H9 (cell line): ENCODE data around the gene SLC6A15. TPM values are rescaled to one million over a fixed set of nuclear protein-coding genes. Genes with fewer than 3 reads are reported as not detected.

ENCODE experiments used
- DNase-seq: peaks from one replicate; pipeline ENCODE4 v3.0.0-alpha.2; 2017
- H2AFZ ChIP-seq: one replicate; pipeline ENCODE4 v1.6.1; 2013; ENCODE audit warnings: mild to moderate bottlenecking, low read length, control low read depth, moderate library complexity
- H2AK5ac ChIP-seq: 2 replicates; pipeline ENCODE4 v1.6.1; 2013; ENCODE audit warnings: low read length, control low read depth, mixed read lengths; ENCODE audit not compliant: insufficient read length
- H2BK120ac ChIP-seq: one replicate; pipeline ENCODE4 v1.6.1; 2013; ENCODE audit warnings: low read depth, mild to moderate bottlenecking, low read length, control low read depth, inconsistent platforms; ENCODE audit not compliant: poor library complexity, severe bottlenecking
- H2BK12ac ChIP-seq: 2 replicates; pipeline ENCODE4 v1.6.1; 2013; ENCODE audit warnings: low read length, control low read depth, mixed read lengths, low read depth; ENCODE audit not compliant: insufficient read length
- H2BK15ac ChIP-seq: 2 replicates; pipeline ENCODE4 v1.6.1; 2013; ENCODE audit warnings: low read depth, low read length, control low read depth
- H2BK20ac ChIP-seq: one replicate; pipeline ENCODE4 v1.6.1; 2013; ENCODE audit warnings: low read depth, mild to moderate bottlenecking, low read length, control low read depth, inconsistent platforms; ENCODE audit not compliant: poor library complexity, severe bottlenecking
- H2BK5ac ChIP-seq: 2 replicates; pipeline ENCODE4 v1.6.1; 2013; ENCODE audit warnings: low read length, control low read depth, mixed read lengths; ENCODE audit not compliant: insufficient read length
- H3K14ac ChIP-seq: 2 replicates; pipeline ENCODE4 v1.6.1; 2013; ENCODE audit warnings: low read length, control low read depth; ENCODE audit not compliant: insufficient read depth
- H3K18ac ChIP-seq: 2 replicates; pipeline ENCODE4 v1.6.1; 2013; ENCODE audit warnings: low read depth, mild to moderate bottlenecking, mixed read lengths, low read length, control low read depth; ENCODE audit not compliant: insufficient read length
- H3K23ac ChIP-seq: 2 replicates; pipeline ENCODE4 v1.6.1; 2013; ENCODE audit warnings: low read length, control low read depth, mixed read lengths, low read depth; ENCODE audit not compliant: insufficient read length
- H3K23me2 ChIP-seq: 2 replicates; pipeline ENCODE4 v1.6.1; 2013; ENCODE audit warnings: low read depth, mild to moderate bottlenecking, mixed read lengths, low read length, control low read depth; ENCODE audit not compliant: insufficient read length, poor library complexity, severe bottlenecking
- H3K27ac ChIP-seq: 2 replicates; pipeline ENCODE4 v1.5.1; 2013; ENCODE audit warnings: low read length, control low read depth, mixed read lengths, low read depth; ENCODE audit not compliant: insufficient read length
- H3K27me3 ChIP-seq: 2 replicates; pipeline ENCODE4 v1.6.1; 2013; ENCODE audit warnings: low read length, control low read depth, inconsistent platforms; ENCODE audit not compliant: insufficient read depth
- H3K4ac ChIP-seq: 2 replicates; pipeline ENCODE4 v1.6.1; 2013; ENCODE audit warnings: low read depth, mild to moderate bottlenecking, control low read depth, inconsistent platforms, low read length, moderate library complexity
- H3K4me1 ChIP-seq: 2 replicates; pipeline ENCODE4 v1.6.1; 2013; ENCODE audit warnings: low read length, control low read depth, inconsistent platforms; ENCODE audit not compliant: insufficient read depth
- H3K4me2 ChIP-seq: 2 replicates; pipeline ENCODE4 v1.6.1; 2013; ENCODE audit warnings: low read length, control low read depth, mixed read lengths; ENCODE audit not compliant: insufficient read length, insufficient read depth
- H3K56ac ChIP-seq: 2 replicates; pipeline ENCODE4 v1.6.1; 2013; ENCODE audit warnings: low read depth, mild to moderate bottlenecking, mixed read lengths, low read length, control low read depth; ENCODE audit not compliant: insufficient read length
- H3K79me1 ChIP-seq: 2 replicates; pipeline ENCODE4 v1.6.1; 2013; ENCODE audit warnings: low read depth, mild to moderate bottlenecking, moderate library complexity, low read length, control low read depth, inconsistent platforms; ENCODE audit not compliant: insufficient read depth, poor library complexity, severe bottlenecking
- H3K79me2 ChIP-seq: 2 replicates; pipeline ENCODE4 v1.6.1; 2013; ENCODE audit warnings: low read length, control low read depth, inconsistent platforms; ENCODE audit not compliant: insufficient read depth
- H3K9ac ChIP-seq: 2 replicates; pipeline ENCODE4 v1.6.1; 2013; ENCODE audit warnings: low read length, control low read depth, mixed read lengths; ENCODE audit not compliant: insufficient read length; ENCODE audit errors: extremely low read depth
- H3K9me3 ChIP-seq: one replicate; pipeline ENCODE4 v1.6.1; 2013; ENCODE audit warnings: low read depth, low read length, inconsistent platforms; ENCODE audit not compliant: control insufficient read depth
- H3T11ph ChIP-seq: one replicate; pipeline ENCODE4 v1.6.1; 2013; ENCODE audit warnings: mild to moderate bottlenecking, low read length, control low read depth, inconsistent platforms
- H4K20me1 ChIP-seq: one replicate; pipeline ENCODE4 v1.6.1; 2013; ENCODE audit not compliant: control insufficient read depth, insufficient read length, insufficient read depth
- H4K5ac ChIP-seq: 2 replicates; pipeline ENCODE4 v1.6.1; 2013; ENCODE audit warnings: low read depth, mild to moderate bottlenecking, mixed read lengths, low read length, control low read depth; ENCODE audit not compliant: insufficient read length
- H4K8ac ChIP-seq: replicated peaks from 2 replicates; pipeline ENCODE4 v1.6.1; 2013; ENCODE audit warnings: low read length, control low read depth, mixed read lengths, low read depth; ENCODE audit not compliant: insufficient read length
- H4K91ac ChIP-seq: 2 replicates; pipeline ENCODE4 v1.6.1; 2013; ENCODE audit warnings: low read depth, mild to moderate bottlenecking, moderate library complexity, mixed read lengths, low read length, control low read depth; ENCODE audit not compliant: insufficient read length
- H3K27ac Mint-ChIP-seq, 3 experiments: 2 replicates in 2 of 3; 3 replicates in 1 of 3; pipeline ENCODE4 v1.8.0; 2020 to 2021; ENCODE audit warnings: mixed read lengths in 3 of 3, mild to moderate bottlenecking in 1 of 3, moderate library complexity in 1 of 3
- H3K27me3 Mint-ChIP-seq: 2 replicates; pipeline ENCODE4 v1.8.0; 2021; ENCODE audit warnings: low read depth, mild to moderate bottlenecking, moderate library complexity, mixed read lengths
- H3K36me3 Mint-ChIP-seq, 3 experiments: 2 replicates in 2 of 3; 3 replicates in 1 of 3; pipeline ENCODE4 v1.8.0; 2020 to 2021; ENCODE audit warnings: low read depth in 3 of 3, mixed read lengths in 3 of 3; ENCODE audit not compliant: insufficient read depth in 1 of 3
- H3K4me1 Mint-ChIP-seq, 2 experiments: 2 replicates each; pipeline ENCODE4 v1.8.0; 2020; ENCODE audit warnings: mixed read lengths in 2 of 2
- H3K4me3 Mint-ChIP-seq, 2 experiments: 2 replicates in 1 of 2; 3 replicates in 1 of 2; pipeline ENCODE4 v1.8.0; 2020 to 2021; ENCODE audit warnings: mild to moderate bottlenecking in 2 of 2, mixed read lengths in 2 of 2, moderate library complexity in 1 of 2
- H3K9me3 Mint-ChIP-seq, 2 experiments: 2 replicates in 1 of 2; 3 replicates in 1 of 2; pipeline ENCODE4 v1.8.0; 2020; ENCODE audit warnings: mild to moderate bottlenecking in 2 of 2, mixed read lengths in 2 of 2, moderate library complexity in 1 of 2
- WGBS: extraction: QIAGEN DNeasy Blood & Tissue Kit; methylation state at CpG from one replicate; pipeline ENCODE4 v1.1.7; 2013; ENCODE audit warnings: missing lambda C conversion rate, low lambda C conversion rate, mixed read lengths; ENCODE audit not compliant: insufficient read length; ENCODE audit errors: extremely low coverage; 5-methylcytosine and 5-hydroxymethylcytosine counted together
- total RNA-seq: library from RNA; stranded (reverse); gene quantifications from 2 replicates; pipeline ENCODE4 v1.2.1, GENCODE V29; 2021
- TF ChIP-seq, protein P1 (sequence below): fragments of 200-600 bp; sonication (generic); conservative IDR thresholded peaks from 3 replicates; pipeline ENCODE4 v1.8.0; 2021; ENCODE audit warnings: antibody characterized with exemption, mild to moderate bottlenecking

The SLC6A15 gene
- total RNA-seq, 1 experiment from 2014 or later = 12.9 TPM

GRCh38 chr12:84814664-84815245, 97.8 kb downstream of the SLC6A15 start:
- Histone ChIP-seq H4K8ac (no peak overlapping the region), H2BK12ac (no peak overlapping the region), H3K79me2 (no peaks in the 10 kb centered on the region), H3K4ac (no peak overlapping the region), H2BK120ac (no peak overlapping the region), H4K91ac (no peak overlapping the region), H3K4me1 (no peaks in the 10 kb centered on the region), H3K9ac (no peak overlapping the region), H3K23me2 (no peaks in the 10 kb centered on the region), H2BK20ac (no peak overlapping the region), H2BK15ac (no peak overlapping the region), H3T11ph (no peak overlapping the region), H3K14ac (no peak overlapping the region), H3K23ac (no peak overlapping the region), H2AK5ac (no peak overlapping the region), H4K5ac (no peak overlapping the region), H2AFZ (no peak overlapping the region), H4K20me1 (no peaks in the 10 kb centered on the region), H3K79me1 (no peaks in the 10 kb centered on the region), H2BK5ac (no peak overlapping the region), H3K9me3 (no peaks in the 10 kb centered on the region), H3K18ac (no peak overlapping the region), H3K27me3 (no peaks in the 10 kb centered on the region), H3K56ac (no peak overlapping the region), H3K27ac (no peak overlapping the region), H3K4me2 (no peak overlapping the region)
- H3K27ac Mint-ChIP-seq = no peak overlapping the region
- no CpG with 5 or more reads among the region's 4 CpGs for WGBS
- no peaks in the 10 kb centered on the region for H3K9me3 Mint-ChIP-seq
- no peak for DNase-seq
- no peak overlapping the region for H3K4me3 Mint-ChIP-seq
- H3K27me3 Mint-ChIP-seq = peaks cover 62% of the 10 kb centered on the region
- no peaks in the 10 kb centered on the region for H3K4me1 Mint-ChIP-seq
- TF ChIP-seq, protein P1, sequence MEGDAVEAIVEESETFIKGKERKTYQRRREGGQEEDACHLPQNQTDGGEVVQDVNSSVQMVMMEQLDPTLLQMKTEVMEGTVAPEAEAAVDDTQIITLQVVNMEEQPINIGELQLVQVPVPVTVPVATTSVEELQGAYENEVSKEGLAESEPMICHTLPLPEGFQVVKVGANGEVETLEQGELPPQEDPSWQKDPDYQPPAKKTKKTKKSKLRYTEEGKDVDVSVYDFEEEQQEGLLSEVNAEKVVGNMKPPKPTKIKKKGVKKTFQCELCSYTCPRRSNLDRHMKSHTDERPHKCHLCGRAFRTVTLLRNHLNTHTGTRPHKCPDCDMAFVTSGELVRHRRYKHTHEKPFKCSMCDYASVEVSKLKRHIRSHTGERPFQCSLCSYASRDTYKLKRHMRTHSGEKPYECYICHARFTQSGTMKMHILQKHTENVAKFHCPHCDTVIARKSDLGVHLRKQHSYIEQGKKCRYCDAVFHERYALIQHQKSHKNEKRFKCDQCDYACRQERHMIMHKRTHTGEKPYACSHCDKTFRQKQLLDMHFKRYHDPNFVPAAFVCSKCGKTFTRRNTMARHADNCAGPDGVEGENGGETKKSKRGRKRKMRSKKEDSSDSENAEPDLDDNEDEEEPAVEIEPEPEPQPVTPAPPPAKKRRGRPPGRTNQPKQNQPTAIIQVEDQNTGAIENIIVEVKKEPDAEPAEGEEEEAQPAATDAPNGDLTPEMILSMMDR = no peak
- no peaks in the 10 kb centered on the region for H3K36me3 Mint-ChIP-seq
